ENCODE results near the gene COA3. TPM values are rescaled to one million over a fixed set of nuclear protein-coding genes. Genes with fewer than 3 reads are reported as not detected.

COA3 gene
- total RNA-seq, 1 donor from 2014 or later, result 31.8 TPM

DNA sequence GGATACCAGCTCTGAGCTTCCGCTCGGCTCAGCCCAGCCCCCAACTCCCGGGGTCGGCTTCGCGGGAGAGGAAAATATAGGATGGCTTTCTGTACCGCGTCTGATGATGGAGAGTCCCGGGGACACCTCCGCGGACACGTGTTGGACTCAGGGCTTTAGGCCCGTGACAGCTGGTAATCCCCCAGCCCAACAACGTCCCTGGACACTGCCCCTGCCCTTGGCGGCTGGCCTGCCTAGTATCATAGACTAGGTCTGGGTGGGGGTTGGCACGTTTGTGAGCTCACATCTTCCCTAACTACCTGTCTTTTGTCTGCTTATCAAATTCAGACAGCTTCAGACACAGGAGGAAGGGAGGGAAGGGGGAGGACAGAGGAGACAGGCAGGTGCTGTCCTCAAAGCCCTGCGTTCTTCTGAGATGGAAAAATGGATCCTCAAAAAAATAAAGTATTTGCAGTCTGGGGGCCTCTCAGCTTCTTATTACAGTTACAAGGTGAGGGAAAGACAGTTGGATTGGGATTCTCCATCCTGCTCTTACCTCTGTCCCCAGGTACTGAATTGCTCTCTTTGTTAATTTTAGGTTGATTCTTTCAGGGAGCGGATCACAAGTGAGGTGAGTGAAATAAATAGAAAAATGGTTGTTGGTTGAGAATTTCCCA is 35.4 kb upstream of the COA3 start:
- no peak for TF ChIP-seq EZH2 (IDR thresholded peaks at IDR 0.05; ENCODE audit: insufficient read depth, low read length)
- TF ChIP-seq, protein P1, sequence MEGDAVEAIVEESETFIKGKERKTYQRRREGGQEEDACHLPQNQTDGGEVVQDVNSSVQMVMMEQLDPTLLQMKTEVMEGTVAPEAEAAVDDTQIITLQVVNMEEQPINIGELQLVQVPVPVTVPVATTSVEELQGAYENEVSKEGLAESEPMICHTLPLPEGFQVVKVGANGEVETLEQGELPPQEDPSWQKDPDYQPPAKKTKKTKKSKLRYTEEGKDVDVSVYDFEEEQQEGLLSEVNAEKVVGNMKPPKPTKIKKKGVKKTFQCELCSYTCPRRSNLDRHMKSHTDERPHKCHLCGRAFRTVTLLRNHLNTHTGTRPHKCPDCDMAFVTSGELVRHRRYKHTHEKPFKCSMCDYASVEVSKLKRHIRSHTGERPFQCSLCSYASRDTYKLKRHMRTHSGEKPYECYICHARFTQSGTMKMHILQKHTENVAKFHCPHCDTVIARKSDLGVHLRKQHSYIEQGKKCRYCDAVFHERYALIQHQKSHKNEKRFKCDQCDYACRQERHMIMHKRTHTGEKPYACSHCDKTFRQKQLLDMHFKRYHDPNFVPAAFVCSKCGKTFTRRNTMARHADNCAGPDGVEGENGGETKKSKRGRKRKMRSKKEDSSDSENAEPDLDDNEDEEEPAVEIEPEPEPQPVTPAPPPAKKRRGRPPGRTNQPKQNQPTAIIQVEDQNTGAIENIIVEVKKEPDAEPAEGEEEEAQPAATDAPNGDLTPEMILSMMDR (IDR thresholded peaks at IDR 0.05; ENCODE audit: insufficient read depth, low read depth, low read length), result no peak
- no peaks in the 10 kb centered on the region for H3K9me3 Mint-ChIP-seq (ENCODE audit: unreplicated experiment)

DNA sequence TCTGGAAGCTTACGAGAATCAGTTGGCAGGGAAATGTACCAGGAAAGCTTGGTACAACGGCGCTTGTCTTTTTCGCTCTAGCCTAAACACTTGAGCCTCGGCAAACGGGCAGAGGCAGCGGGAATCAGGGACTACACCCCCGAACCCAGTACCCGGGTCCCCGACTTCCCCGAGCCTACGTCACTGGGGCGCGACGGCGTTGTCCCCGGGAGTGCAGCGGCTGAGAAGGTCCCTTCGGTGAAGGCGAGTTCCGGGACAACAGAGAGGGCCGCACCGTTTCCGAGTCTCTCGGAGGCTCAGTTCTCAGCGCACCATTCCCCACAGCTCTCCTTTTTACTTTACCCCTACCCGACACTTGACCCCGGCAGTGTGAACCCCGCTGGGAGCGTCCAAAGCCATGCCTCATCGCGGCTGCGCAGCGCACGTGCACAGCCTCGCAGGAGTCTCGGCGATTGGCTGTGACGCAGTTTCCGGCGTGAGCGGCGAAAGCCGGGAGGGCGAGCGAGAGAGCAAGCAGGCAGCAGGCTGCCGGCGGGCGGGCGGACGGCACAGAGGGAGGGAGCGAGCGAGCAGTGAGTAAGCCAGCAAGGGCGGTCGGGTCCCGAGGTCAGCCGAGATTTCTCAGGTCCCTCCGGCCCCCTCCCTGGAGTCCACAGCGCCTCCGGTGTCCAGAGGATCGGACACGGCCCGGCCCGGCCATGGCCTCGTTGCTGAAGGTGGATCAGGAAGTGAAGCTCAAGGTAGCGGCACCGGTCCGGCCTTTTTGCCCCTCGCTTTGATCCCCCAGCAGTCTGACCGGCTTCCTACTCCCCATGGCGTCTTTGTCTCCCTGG is 34.6 kb upstream of the COA3 start, which contains the start of gene PSME3:
Gene PSME3 (plus strand): TSS at position 464 of the 833 bp plus-strand sequence. CDS start 235 bp downstream, at position 699.
- Mint-ChIP-seq H3K4me3 (ENCODE audit: unreplicated experiment) (peak within 1 kb of the TSS; percentile 96), H3K4me1 (ENCODE audit: low read depth, unreplicated experiment) (peaks cover 15% of the 10 kb centered on the region), H3K36me3 (ENCODE audit: low read depth, unreplicated experiment) (peaks cover 3% of the 10 kb centered on the region), H3K27me3 (ENCODE audit: low read depth, unreplicated experiment) (peaks cover 1% of the 10 kb centered on the region), H3K9me3 (ENCODE audit: unreplicated experiment) (no peaks in the 10 kb centered on the region), H3K27ac (ENCODE audit: unreplicated experiment) (peak within 1 kb of the TSS; percentile 97)
- no peak for TF ChIP-seq EZH2 (IDR thresholded peaks at IDR 0.05; ENCODE audit: insufficient read depth, low read length)
- TF ChIP-seq, protein P1 (IDR thresholded peaks at IDR 0.05; ENCODE audit: insufficient read depth, low read depth, low read length), result no peak
- peak within 1 kb of the TSS; percentile 95 for H2AFZ ChIP-seq (ENCODE audit: low read depth, low read length)
- peak within 1 kb of the TSS; percentile 90 for H3K4me3 ChIP-seq (ENCODE audit: insufficient read depth, low read depth, low read length)
- H3K4me2 ChIP-seq (ENCODE audit: low read length), result peak within 1 kb of the TSS; percentile 88
- H3K79me2 ChIP-seq (ENCODE audit: insufficient read depth, low read length), result peaks cover 51% of the 10 kb centered on the region
- no peak for FAIRE-seq
- H3K4me1 ChIP-seq (ENCODE audit: insufficient read depth, low read length), result peaks cover 10% of the 10 kb centered on the region
- peaks cover 17% of the 10 kb centered on the region for H3K36me3 ChIP-seq (ENCODE audit: insufficient read depth, low read length)
- H3K9ac ChIP-seq (ENCODE audit: low read length), result peak within 1 kb of the TSS; percentile 92
- DNase-seq (ENCODE audit: low read depth), result peak; percentile 78
- H3K27ac ChIP-seq (ENCODE audit: low read depth, low read length), result peak within 1 kb of the TSS; percentile 93
- no peaks in the 10 kb centered on the region for H3K27me3 ChIP-seq (ENCODE audit: insufficient read depth, low read length)
- no peaks in the 10 kb centered on the region for H3K9me3 ChIP-seq (ENCODE audit: insufficient read depth, low read depth, low read length)
- H4K20me1 ChIP-seq (ENCODE audit: insufficient read depth, low read length), result peaks cover 22% of the 10 kb centered on the region

More for the DNA sequence above, 35.4 kb upstream of the COA3 start:
- H3K27me3 Mint-ChIP-seq (ENCODE audit: low read depth, unreplicated experiment), result no peaks in the 10 kb centered on the region
- H3K4me3 Mint-ChIP-seq (ENCODE audit: unreplicated experiment), result peak overlapping the region; percentile 96
- FAIRE-seq, result no peak
- peak overlapping the region; percentile 95 for H2AFZ ChIP-seq (ENCODE audit: low read depth, low read length)
- peak overlapping the region; percentile 89 for H3K27ac Mint-ChIP-seq (ENCODE audit: unreplicated experiment)
- H3K79me2 ChIP-seq (ENCODE audit: insufficient read depth, low read length), result peaks cover 51% of the 10 kb centered on the region
- H3K27ac ChIP-seq (ENCODE audit: low read depth, low read length), result peak overlapping the region; percentile 93
- peak overlapping the region; percentile 88 for H3K4me2 ChIP-seq (ENCODE audit: low read length)
- H3K4me1 Mint-ChIP-seq (ENCODE audit: low read depth, unreplicated experiment), result peaks cover 15% of the 10 kb centered on the region
- peaks cover 23% of the 10 kb centered on the region for H3K36me3 ChIP-seq (ENCODE audit: insufficient read depth, low read length)
- no peak for DNase-seq (ENCODE audit: low read depth)
- peaks cover 22% of the 10 kb centered on the region for H4K20me1 ChIP-seq (ENCODE audit: insufficient read depth, low read length)
- peaks cover 3% of the 10 kb centered on the region for H3K36me3 Mint-ChIP-seq (ENCODE audit: low read depth, unreplicated experiment)
- H3K9me3 ChIP-seq (ENCODE audit: insufficient read depth, low read depth, low read length), result no peaks in the 10 kb centered on the region
- peak overlapping the region; percentile 90 for H3K4me3 ChIP-seq (ENCODE audit: insufficient read depth, low read depth, low read length)
- H3K9ac ChIP-seq (ENCODE audit: low read length), result peak overlapping the region; percentile 92
- peaks cover 10% of the 10 kb centered on the region for H3K4me1 ChIP-seq (ENCODE audit: insufficient read depth, low read length)
- no peaks in the 10 kb centered on the region for H3K27me3 ChIP-seq (ENCODE audit: insufficient read depth, low read length)

Measured in astrocyte (in vitro differentiated cells and primary cell).